GM12878 (cell line): ENCODE measurements around the gene TMUB1. TPM values are rescaled to one million over a fixed set of nuclear protein-coding genes. Genes with fewer than 3 reads are reported as not detected.

Experiments used
- ATAC-seq: fragments of 200-7000 bp; cut with Tn5 transposase; 3 replicates; pipeline ENCODE4 v1.9.1; 2020; ENCODE audit warnings: mild to moderate bottlenecking, moderate library complexity
- BruUV-seq: library from RNA; stranded (reverse); fragments of 400-500 nt; replicated peaks from 2 replicates; lab custom pipeline; 2021; lab: Mats Ljungman, UMichigan
- CTCF ChIA-PET: fragments of 300-600 bp; sonication (Branson Sonifier 250); formaldehyde crosslinking; extraction: SDS; loops from one replicate; lab custom pipeline; 2021; ENCODE audit warnings: inconsistent platforms; lab: Yijun Ruan, JAX
- POLR2A ChIA-PET: fragments of 350-600 bp; formaldehyde crosslinking; extraction: SDS; loops from one replicate; lab custom pipeline; 2021; ENCODE audit warnings: inconsistent platforms; lab: Charles Lee
- RAD21 ChIA-PET: fragments of 300-600 bp; sonication (Branson Sonifier 250); formaldehyde crosslinking; loops from one replicate; lab custom pipeline; 2023; ENCODE audit warnings: antibody characterized with exemption; ENCODE audit not compliant: unreplicated experiment; lab: Charles Lee
- SMC1A ChIA-PET: fragments of 300-600 bp; sonication (Branson Sonifier 250); formaldehyde crosslinking; loops from one replicate; lab custom pipeline; 2023; ENCODE audit not compliant: unreplicated experiment, uncharacterized antibody; lab: Charles Lee
- DNase-seq: peaks from one replicate; pipeline ENCODE4 v3.0.0-alpha.2; 2011; ENCODE audit warnings: low read depth, low spot score
- FAIRE-seq: peaks from 3 replicates; lab custom pipeline; 2011; peaks lifted over from hg19 to GRCh38; lab: Jason Lieb, UNC
- H2AFZ ChIP-seq: 2 replicates; pipeline ENCODE4 v1.6.0; 2011; ENCODE audit warnings: low read depth, low read length, control low read depth; ENCODE audit not compliant: control insufficient read depth
- H3K27ac ChIP-seq: 2 replicates; pipeline ENCODE4 v1.5.1; 2011; ENCODE audit warnings: control low read depth; ENCODE audit not compliant: control insufficient read depth, insufficient read depth
- H3K27me3 ChIP-seq, 2 experiments: replicated peaks in 1 of 2; 2 replicates each; pipeline versions ENCODE4 v1.6.0 to v1.6.1; 2011; ENCODE audit warnings: low read length in 1 of 2; ENCODE audit not compliant: control insufficient read depth in 2 of 2, insufficient read depth in 2 of 2
- H3K36me3 ChIP-seq, 2 experiments: 2 replicates each; pipeline ENCODE4 v1.5.1; 2011; ENCODE audit warnings: low read length in 1 of 2; ENCODE audit not compliant: control insufficient read depth in 2 of 2, insufficient read depth in 2 of 2
- H3K4me1 ChIP-seq: 2 replicates; pipeline ENCODE4 v1.6.1; 2011; ENCODE audit warnings: mild to moderate bottlenecking, low read length, moderate library complexity, mixed read lengths; ENCODE audit not compliant: control insufficient read depth, insufficient read depth
- H3K4me2 ChIP-seq: 2 replicates; pipeline ENCODE4 v1.6.0; 2011; ENCODE audit warnings: control low read depth; ENCODE audit not compliant: control insufficient read depth, insufficient read depth
- H3K4me3 ChIP-seq: fragments of 200-600 bp; sonication (generic); 2 replicates; pipeline ENCODE4 v1.5.1; 2016
- H3K79me2 ChIP-seq: 2 replicates; pipeline ENCODE4 v1.6.0; 2011; ENCODE audit warnings: low read length; ENCODE audit not compliant: control insufficient read depth, insufficient read depth
- H3K9ac ChIP-seq: 2 replicates; pipeline ENCODE4 v1.8.0; 2011; ENCODE audit warnings: low read length, control low read depth, mixed read lengths; ENCODE audit not compliant: control insufficient read depth, insufficient read depth
- H3K9me3 ChIP-seq: replicated peaks from 3 replicates; pipeline ENCODE4 v1.5.1; 2011; ENCODE audit warnings: mild to moderate bottlenecking, low read length; ENCODE audit not compliant: control insufficient read depth, insufficient read depth
- H4K20me1 ChIP-seq: 2 replicates; pipeline ENCODE4 v1.6.0; 2011; ENCODE audit not compliant: control insufficient read depth, insufficient read depth
- BHLHE40 ChIP-seq, 2 experiments: fragments of 450-650 bp in 1 of 2; IDR thresholded peaks; 2 replicates each; pipeline ENCODE4 v1.6.1; 2011 to 2017; ENCODE audit warnings: low read depth in 2 of 2, borderline replicate concordance in 1 of 2, improper control_type of control experiment in 1 of 2, low read length in 1 of 2, mild to moderate bottlenecking in 1 of 2
- EGR1 ChIP-seq, 2 experiments: IDR thresholded peaks; 1 replicate in 1 of 2; 2 replicates in 1 of 2; pipeline ENCODE4 v1.6.1; 2011 to 2012; ENCODE audit warnings: low read depth in 2 of 2, low read length in 2 of 2, borderline replicate concordance in 1 of 2, mild to moderate bottlenecking in 1 of 2, moderate library complexity in 1 of 2
- FOXM1 ChIP-seq: IDR thresholded peaks from 2 replicates; pipeline ENCODE4 v1.6.1; 2012; ENCODE audit warnings: low read depth, mild to moderate bottlenecking, inconsistent platforms, low read length, moderate library complexity
- GATAD2B ChIP-seq: fragments of 450-650 bp; conservative IDR thresholded peaks from 2 replicates; pipeline ENCODE4 v1.6.1; 2017; ENCODE audit warnings: low read depth, mild to moderate bottlenecking, moderate library complexity
- HDGF ChIP-seq: fragments of 450-650 bp; IDR thresholded peaks from 2 replicates; pipeline ENCODE4 v1.6.1; 2016; ENCODE audit warnings: antibody characterized with exemption
- IKZF1 ChIP-seq: fragments of 450-650 bp; conservative IDR thresholded peaks from 2 replicates; pipeline ENCODE4 v1.6.1; 2017; ENCODE audit warnings: antibody characterized with exemption, mild to moderate bottlenecking
- IKZF2 ChIP-seq, 2 experiments: fragments of 450-650 bp; IDR thresholded peaks; 2 replicates each; pipeline ENCODE4 v1.6.1; 2017; ENCODE audit warnings: mild to moderate bottlenecking in 2 of 2, moderate library complexity in 2 of 2
- MTA2 ChIP-seq: fragments of 450-650 bp; IDR thresholded peaks from 2 replicates; pipeline ENCODE4 v1.6.1; 2016; ENCODE audit warnings: low read depth, mild to moderate bottlenecking, moderate library complexity
- NBN ChIP-seq: fragments of 450-650 bp; IDR thresholded peaks from 2 replicates; pipeline ENCODE4 v1.6.1; 2016
- NFIC ChIP-seq: IDR thresholded peaks from 2 replicates; pipeline ENCODE4 v1.6.1; 2012; ENCODE audit warnings: low read depth, mild to moderate bottlenecking, inconsistent platforms, low read length, moderate library complexity
- POLR2A ChIP-seq: IDR thresholded peaks from 2 replicates; pipeline ENCODE4 v1.6.1; 2011; ENCODE audit warnings: low read depth, mild to moderate bottlenecking, low read length
- POLR2AphosphoS2 ChIP-seq: IDR thresholded peaks from 2 replicates; pipeline ENCODE4 v1.6.1; 2011; ENCODE audit warnings: low read depth, mild to moderate bottlenecking, low read length, improper control_type of control experiment, moderate library complexity
- RAD21 ChIP-seq: IDR thresholded peaks from 2 replicates; pipeline ENCODE4 v1.6.1; 2011; ENCODE audit warnings: mild to moderate bottlenecking, low read depth, low read length, moderate library complexity; ENCODE audit not compliant: insufficient read depth
- RFX5 ChIP-seq: IDR thresholded peaks from 2 replicates; pipeline ENCODE4 v1.6.1; 2011; ENCODE audit warnings: low read depth, low read length, improper control_type of control experiment
- SPI1 ChIP-seq: IDR thresholded peaks from 2 replicates; pipeline ENCODE4 v1.6.1; 2011; ENCODE audit warnings: low read depth, mild to moderate bottlenecking, low read length, moderate library complexity, borderline replicate concordance; ENCODE audit not compliant: insufficient read depth
- YY1 ChIP-seq: IDR thresholded peaks from 2 replicates; pipeline ENCODE4 v1.6.1; 2011; ENCODE audit warnings: low read depth, mild to moderate bottlenecking, low read length
- WGBS: methylation state at CpG from one replicate; pipeline ENCODE4 v1.1.6; 2016; ENCODE audit warnings: low lambda C conversion rate; ENCODE audit not compliant: insufficient replicate concordance, insufficient coverage; ENCODE audit errors: missing lambda C conversion rate; 5-methylcytosine and 5-hydroxymethylcytosine counted together
- in situ Hi-C: fragments of 300-500 bp; cut with MboI; formaldehyde crosslinking; loops from 9 replicates; pipeline ENCODE4 v1.14.3; 2018; ENCODE audit warnings: mixed read lengths
- intact Hi-C: fragments of 100-400 bp; cut with micrococcal nuclease; formaldehyde crosslinking; loops from one replicate; pipeline ENCODE4 v1.14.2; 2022; ENCODE audit not compliant: unreplicated experiment
- polyA plus RNA-seq, 11 experiments: library from polyadenylated mRNA; depleted of rRNA in 4 of 11; unstranded in 6 of 11; stranded (reverse) in 5 of 11; fragments of >200 nt; fragmentation: Nextera tagmentation in 4 of 11; fragmentation: Illumina TruSeq in 1 of 11; extraction: Ambion mirVana in 4 of 11; extraction: Trizol in 1 of 11; gene quantifications; 1 replicate in 1 of 11; 2 replicates in 10 of 11; pipeline versions ENCODE4 v1.2.1 to v1.2.3, GENCODE V29; 2011 to 2016; ENCODE audit warnings: inconsistent platforms in 2 of 11, missing spikeins in 2 of 11, low read depth in 1 of 11
- total RNA-seq, 4 experiments: library from RNA; depleted of rRNA in 3 of 4; stranded (reverse); fragments of >200 nt in 3 of 4; fragmentation: Illumina TruSeq in 1 of 4; extraction: Trizol in 1 of 4; gene quantifications; 2 replicates each; pipeline versions ENCODE4 v1.2.1 to v1.2.3, GENCODE V29; 2013 to 2021
- TF ChIP-seq, protein P1 (sequence below): IDR thresholded peaks from 2 replicates; pipeline ENCODE4 v1.6.1; 2012; ENCODE audit warnings: low read depth, low read length, improper control_type of control experiment
- TF ChIP-seq, protein P2 (sequence below): fragments of 150-350 bp; IDR thresholded peaks from 2 replicates; pipeline ENCODE4 v1.6.1; 2016; ENCODE audit warnings: low read depth, low read length

Gene TMUB1
- total and polyA plus RNA-seq, 10 of the 15 experiments (the other 5 are each of a cell fraction or from before 2014, with no cell fraction given) = 0.27 to 79.5 (median 41.3) TPM; not detected in 1

DNA sequence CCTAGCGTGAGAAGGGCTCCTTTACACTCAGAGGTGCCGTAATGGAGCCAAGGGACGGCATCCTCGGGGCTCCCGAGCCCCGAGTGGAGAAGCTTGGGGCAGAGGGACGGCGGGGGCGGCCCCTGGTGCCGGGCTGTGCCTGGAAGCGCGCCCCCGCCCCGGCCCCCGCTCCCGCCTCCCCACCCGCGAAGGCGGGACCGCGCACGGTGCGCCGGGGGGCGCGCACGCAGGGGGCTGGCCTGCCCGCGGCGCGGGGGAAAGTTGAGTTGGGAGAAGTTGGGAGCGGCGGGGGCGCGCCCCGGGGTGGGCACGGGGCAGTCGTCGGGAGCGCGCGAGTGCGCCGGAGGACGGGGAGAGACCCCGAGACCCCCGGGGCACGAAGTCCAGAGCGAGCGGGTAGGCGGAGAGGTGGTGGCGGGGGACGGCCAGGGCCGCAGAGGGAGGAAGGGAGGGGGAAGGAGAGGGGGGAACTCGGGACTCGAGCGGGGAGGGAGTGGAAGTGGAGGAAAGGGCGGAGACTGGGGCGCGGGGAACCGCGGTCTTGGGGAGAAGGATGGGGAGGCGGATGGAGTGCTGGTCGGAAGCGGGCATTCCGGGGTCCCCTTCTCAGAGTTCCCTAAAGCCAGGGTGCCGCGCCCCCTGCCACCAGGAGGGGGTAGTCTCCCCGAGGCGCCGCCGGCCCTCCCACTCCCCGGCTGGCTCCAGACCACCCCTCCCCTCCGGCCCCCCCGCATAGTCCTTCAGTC, 23.8 kb downstream of the TMUB1 start, which contains the start of gene SLC4A2:
SLC4A2 (plus strand) TSS at position 223 of the 746 bp plus-strand sequence. CDS start 2,399 bp downstream, outside the sequence.
- H3K27me3 ChIP-seq = no peaks in the 10 kb centered on the region
- no TSS peak for BruUV-seq
- peaks cover 24% of the 10 kb centered on the region for H3K4me1 ChIP-seq
- peak within 1 kb of the TSS; percentile 98 for H3K4me2 ChIP-seq
- SMC1A ChIA-PET = interaction anchor here (1.0 kb wide), 2 partner anchors 23 to 26 kb away, joined by 3 to 5 read pairs; partner anchors contain the start of gene TMUB1
- DNase-seq = no peak
- peak; percentile 56 for ATAC-seq
- POLR2A ChIA-PET = interaction anchor here (0.7 to 1.4 kb wide), 3 partner anchors 21 to 26 kb away, joined by 3 to 9 read pairs (median 3); partner anchors contain the start of genes FASTK and TMUB1
- H3K27ac ChIP-seq = peak within 1 kb of the TSS; percentile 88
- no peaks in the 10 kb centered on the region; a peak in 1 of 4 replicates for H3K36me3 ChIP-seq
- intact Hi-C loops = loop anchor here (2.0 kb wide), 2 partner anchors 29 to 51 kb away; no protein-coding TSS in a partner anchor
- in situ Hi-C loops = no loop called here
- RAD21 ChIA-PET = interaction anchor here (0.6 to 1.4 kb wide), 3 partner anchors 30 to 52 kb away, joined by 3 to 4 read pairs (median 3); no protein-coding TSS in a partner anchor
- H2AFZ ChIP-seq = peak within 1 kb of the TSS; percentile 92
- FAIRE-seq = no peak
- peak within 1 kb of the TSS; percentile 99 for H3K4me3 ChIP-seq
- peak within 1 kb of the TSS; percentile 86 for H3K9ac ChIP-seq
- 2% methylated on average over 17 of the region's 75 CpGs for WGBS
- CTCF ChIA-PET = interaction anchor here (0.8 to 1.8 kb wide), 8 partner anchors 21 to 64 kb away, joined by 3 to 8 read pairs (median 4); partner anchors contain the start of gene FASTK
- H4K20me1 ChIP-seq = no peaks in the 10 kb centered on the region
- no peaks in the 10 kb centered on the region for H3K9me3 ChIP-seq
- peaks cover 21% of the 10 kb centered on the region for H3K79me2 ChIP-seq
- no peak for TF ChIP-seq RFX5
- TF ChIP-seq NFIC = no peak
- TF ChIP-seq RAD21 = peak; percentile 11; the same call in 1 of the 2 replicates
- peak; percentile 26; the same call in 1 of the 2 replicates for TF ChIP-seq MTA2
- peak in 1 of 2 experiments; percentile 91; a peak in 1 of 3 replicates for TF ChIP-seq EGR1 (IDR thresholded peaks at IDR 0.05; ENCODE audit: borderline replicate concordance in 1 of 2, low read depth in 2 of 2, low read length in 2 of 2)
- TF ChIP-seq, protein P1, sequence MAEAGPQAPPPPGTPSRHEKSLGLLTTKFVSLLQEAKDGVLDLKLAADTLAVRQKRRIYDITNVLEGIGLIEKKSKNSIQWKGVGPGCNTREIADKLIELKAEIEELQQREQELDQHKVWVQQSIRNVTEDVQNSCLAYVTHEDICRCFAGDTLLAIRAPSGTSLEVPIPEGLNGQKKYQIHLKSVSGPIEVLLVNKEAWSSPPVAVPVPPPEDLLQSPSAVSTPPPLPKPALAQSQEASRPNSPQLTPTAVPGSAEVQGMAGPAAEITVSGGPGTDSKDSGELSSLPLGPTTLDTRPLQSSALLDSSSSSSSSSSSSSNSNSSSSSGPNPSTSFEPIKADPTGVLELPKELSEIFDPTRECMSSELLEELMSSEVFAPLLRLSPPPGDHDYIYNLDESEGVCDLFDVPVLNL = 0 out of 2 replicates have a peak, but pooled peaks have one; percentile 4
- TF ChIP-seq NBN = peak; percentile 75
- no peak for TF ChIP-seq FOXM1
- peak; percentile 46; the same call in 1 of the 2 replicates for TF ChIP-seq POLR2A
- TF ChIP-seq BHLHE40 (IDR thresholded peaks at IDR 0.05; ENCODE audit: borderline replicate concordance in 1 of 2, low read depth in 2 of 2, low read length in 1 of 2) = peak in 1 of 2 experiments; percentile 44; a peak in 1 of 4 replicates
- peak; percentile 30; the same call in 1 of the 2 replicates for TF ChIP-seq HDGF
- peak; percentile 11 for TF ChIP-seq YY1
- 0 out of 2 replicates have a peak, but pooled peaks have one; percentile 3 for TF ChIP-seq SPI1
- peak; percentile 52 for TF ChIP-seq IKZF1
- TF ChIP-seq POLR2AphosphoS2 = no peak
- 0 out of 2 replicates have a peak, but pooled peaks have one; percentile 19 for TF ChIP-seq GATAD2B
- TF ChIP-seq, protein P2, sequence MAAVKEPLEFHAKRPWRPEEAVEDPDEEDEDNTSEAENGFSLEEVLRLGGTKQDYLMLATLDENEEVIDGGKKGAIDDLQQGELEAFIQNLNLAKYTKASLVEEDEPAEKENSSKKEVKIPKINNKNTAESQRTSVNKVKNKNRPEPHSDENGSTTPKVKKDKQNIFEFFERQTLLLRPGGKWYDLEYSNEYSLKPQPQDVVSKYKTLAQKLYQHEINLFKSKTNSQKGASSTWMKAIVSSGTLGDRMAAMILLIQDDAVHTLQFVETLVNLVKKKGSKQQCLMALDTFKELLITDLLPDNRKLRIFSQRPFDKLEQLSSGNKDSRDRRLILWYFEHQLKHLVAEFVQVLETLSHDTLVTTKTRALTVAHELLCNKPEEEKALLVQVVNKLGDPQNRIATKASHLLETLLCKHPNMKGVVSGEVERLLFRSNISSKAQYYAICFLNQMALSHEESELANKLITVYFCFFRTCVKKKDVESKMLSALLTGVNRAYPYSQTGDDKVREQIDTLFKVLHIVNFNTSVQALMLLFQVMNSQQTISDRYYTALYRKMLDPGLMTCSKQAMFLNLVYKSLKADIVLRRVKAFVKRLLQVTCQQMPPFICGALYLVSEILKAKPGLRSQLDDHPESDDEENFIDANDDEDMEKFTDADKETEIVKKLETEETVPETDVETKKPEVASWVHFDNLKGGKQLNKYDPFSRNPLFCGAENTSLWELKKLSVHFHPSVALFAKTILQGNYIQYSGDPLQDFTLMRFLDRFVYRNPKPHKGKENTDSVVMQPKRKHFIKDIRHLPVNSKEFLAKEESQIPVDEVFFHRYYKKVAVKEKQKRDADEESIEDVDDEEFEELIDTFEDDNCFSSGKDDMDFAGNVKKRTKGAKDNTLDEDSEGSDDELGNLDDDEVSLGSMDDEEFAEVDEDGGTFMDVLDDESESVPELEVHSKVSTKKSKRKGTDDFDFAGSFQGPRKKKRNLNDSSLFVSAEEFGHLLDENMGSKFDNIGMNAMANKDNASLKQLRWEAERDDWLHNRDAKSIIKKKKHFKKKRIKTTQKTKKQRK = no peak
- TF ChIP-seq IKZF2 (IDR thresholded peaks at IDR 0.05) = peak in 1 of 2 experiments; percentile 52
